GM06990 (cell line): ENCODE measurements around the gene SSH2.

ENCODE experiments used
- DNase-seq: peaks from one replicate; pipeline ENCODE4 v3.0.0-alpha.2; 2011; ENCODE audit not compliant: insufficient read length; ENCODE audit errors: extremely low read depth
- H3K27me3 ChIP-seq: replicated peaks from 2 replicates; pipeline ENCODE4 v1.6.0; 2011; ENCODE audit warnings: low read length; ENCODE audit not compliant: control insufficient read depth, insufficient read depth
- H3K36me3 ChIP-seq: 2 replicates; pipeline ENCODE4 v1.5.1; 2011; ENCODE audit warnings: low read length; ENCODE audit not compliant: control insufficient read depth, insufficient read depth
- H3K4me3 ChIP-seq: replicated peaks from 2 replicates; pipeline ENCODE4 v1.5.1; 2011; ENCODE audit warnings: low read depth, mild to moderate bottlenecking, control low read depth, low read length
- TF ChIP-seq, protein P1 (sequence below): IDR thresholded peaks from 2 replicates; pipeline ENCODE4 v1.5.1; 2011; ENCODE audit warnings: low read length, control low read depth, mild to moderate bottlenecking, inconsistent platforms; ENCODE audit not compliant: insufficient read depth, poor library complexity, severe bottlenecking

The SSH2 gene

GRCh38 chr17:29839656-29840055 lies 90.4 kb downstream of the SSH2 start:
- TF ChIP-seq, protein P1, sequence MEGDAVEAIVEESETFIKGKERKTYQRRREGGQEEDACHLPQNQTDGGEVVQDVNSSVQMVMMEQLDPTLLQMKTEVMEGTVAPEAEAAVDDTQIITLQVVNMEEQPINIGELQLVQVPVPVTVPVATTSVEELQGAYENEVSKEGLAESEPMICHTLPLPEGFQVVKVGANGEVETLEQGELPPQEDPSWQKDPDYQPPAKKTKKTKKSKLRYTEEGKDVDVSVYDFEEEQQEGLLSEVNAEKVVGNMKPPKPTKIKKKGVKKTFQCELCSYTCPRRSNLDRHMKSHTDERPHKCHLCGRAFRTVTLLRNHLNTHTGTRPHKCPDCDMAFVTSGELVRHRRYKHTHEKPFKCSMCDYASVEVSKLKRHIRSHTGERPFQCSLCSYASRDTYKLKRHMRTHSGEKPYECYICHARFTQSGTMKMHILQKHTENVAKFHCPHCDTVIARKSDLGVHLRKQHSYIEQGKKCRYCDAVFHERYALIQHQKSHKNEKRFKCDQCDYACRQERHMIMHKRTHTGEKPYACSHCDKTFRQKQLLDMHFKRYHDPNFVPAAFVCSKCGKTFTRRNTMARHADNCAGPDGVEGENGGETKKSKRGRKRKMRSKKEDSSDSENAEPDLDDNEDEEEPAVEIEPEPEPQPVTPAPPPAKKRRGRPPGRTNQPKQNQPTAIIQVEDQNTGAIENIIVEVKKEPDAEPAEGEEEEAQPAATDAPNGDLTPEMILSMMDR: no peak
- no peak for DNase-seq
- no peak overlapping the region for H3K4me3 ChIP-seq
- no peaks in the 10 kb centered on the region for H3K27me3 ChIP-seq
- peaks cover 1% of the 10 kb centered on the region; the same call in 1 of the 2 replicates for H3K36me3 ChIP-seq

DNA sequence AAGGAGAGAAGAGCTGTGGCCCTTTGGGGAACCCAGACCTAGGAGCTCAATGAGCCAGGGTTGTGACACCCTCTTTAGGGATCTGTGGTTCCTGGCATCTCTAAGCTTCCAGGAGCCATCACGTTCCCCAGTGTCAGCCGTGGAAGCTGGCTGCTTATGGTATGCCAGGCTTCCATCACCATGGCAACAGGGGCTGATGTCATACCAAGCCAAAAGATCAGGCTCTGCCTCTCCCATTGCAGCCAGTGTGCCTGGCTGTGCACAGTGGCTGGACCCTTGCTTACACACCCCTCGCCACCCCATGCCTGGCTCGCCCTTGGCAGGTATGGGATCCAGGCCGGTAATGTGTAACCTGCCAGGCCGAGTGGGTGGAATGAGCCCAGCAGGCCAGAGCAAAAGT lies 91.1 kb downstream of the SSH2 start:
- DNase-seq: no peak
- TF ChIP-seq, protein P1: no peak

DNA sequence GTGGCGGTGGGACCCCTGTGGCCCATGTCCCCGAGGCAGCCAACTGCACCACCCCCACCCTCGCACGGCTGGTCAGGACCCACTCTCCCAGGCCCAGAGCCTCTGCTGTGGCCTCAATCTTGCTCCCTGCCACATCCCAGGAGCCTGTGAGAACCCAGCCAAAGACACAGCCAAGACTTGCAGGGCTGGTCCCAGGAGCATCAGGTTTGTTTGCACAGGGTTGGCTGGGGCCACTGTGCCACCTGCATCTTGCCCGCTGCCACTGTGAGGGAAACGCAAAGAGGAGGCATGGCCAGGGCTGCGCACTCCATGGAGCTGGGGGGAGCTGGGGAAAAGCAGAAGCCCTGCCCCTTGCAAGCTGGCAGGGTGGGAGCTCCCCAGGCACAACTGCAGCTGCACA lies 92.5 kb downstream of the SSH2 start:
- Histone ChIP-seq H3K27me3 (no peaks in the 10 kb centered on the region), H3K4me3 (no peak overlapping the region), H3K36me3 (peaks cover 1% of the 10 kb centered on the region; the same call in 1 of the 2 replicates)
- no peak for DNase-seq
- TF ChIP-seq, protein P1: no peak

More for the DNA sequence above, 91.1 kb downstream of the SSH2 start:
- no peaks in the 10 kb centered on the region for H3K27me3 ChIP-seq
- H3K36me3 ChIP-seq: peaks cover 1% of the 10 kb centered on the region; the same call in 1 of the 2 replicates
- H3K4me3 ChIP-seq: no peak overlapping the region

- DNase-seq: no peak
- Histone ChIP-seq H3K4me3 (no peak overlapping the region), H3K27me3 (no peaks in the 10 kb centered on the region), H3K36me3 (peaks cover 1% of the 10 kb centered on the region; the same call in 1 of the 2 replicates)
- TF ChIP-seq, protein P1: no peak
Measured at GRCh38 chr17:29836643-29837042, 93.4 kb downstream of the SSH2 start.

DNA sequence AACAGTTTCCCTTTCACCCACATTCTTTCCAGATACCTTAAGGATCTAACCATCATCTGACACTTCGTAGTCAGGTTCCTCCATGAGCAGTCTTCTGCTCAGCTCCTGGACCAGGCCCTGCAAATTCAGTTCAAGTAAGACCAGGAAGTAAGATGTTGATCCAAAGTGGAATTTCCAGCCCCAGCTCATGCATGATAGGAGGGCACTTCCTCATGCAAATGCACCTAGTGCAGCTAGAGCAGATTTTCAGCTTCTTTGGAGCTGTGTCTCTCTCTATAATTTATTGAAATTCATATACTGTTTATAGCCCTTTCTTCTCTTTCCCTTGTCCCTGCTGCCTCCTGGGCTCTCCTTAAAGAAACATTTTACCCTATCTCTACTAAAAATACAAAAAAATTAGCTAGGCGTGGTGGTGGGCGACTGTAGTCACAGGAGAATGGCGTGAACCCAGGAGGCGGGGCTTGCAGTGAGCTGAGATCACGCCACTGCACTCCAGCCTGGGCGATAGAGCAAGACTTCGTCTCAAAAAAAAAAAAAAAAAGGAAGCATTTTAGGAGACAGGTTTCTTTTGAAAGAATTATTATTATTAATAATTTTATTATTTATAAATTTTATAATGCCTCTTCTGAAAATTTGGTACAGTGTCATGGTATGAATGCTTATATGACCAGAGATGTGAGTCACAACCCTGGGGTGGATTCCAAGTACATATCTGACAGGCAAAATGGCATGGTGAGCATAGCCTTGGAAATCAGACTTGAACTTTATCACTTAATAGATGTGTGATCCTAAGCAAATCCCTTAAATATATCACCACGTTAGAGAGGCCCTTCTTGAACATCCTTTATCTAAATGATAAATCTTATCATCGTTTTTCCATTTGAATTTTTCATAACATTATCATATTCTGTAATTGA lies 94.3 kb downstream of the SSH2 start:
- Histone ChIP-seq H3K4me3 (no peak overlapping the region), H3K27me3 (no peaks in the 10 kb centered on the region), H3K36me3 (peaks cover 1% of the 10 kb centered on the region; the same call in 1 of the 2 replicates)
- no peak for DNase-seq
- TF ChIP-seq, protein P1: no peak
